Stimulated activated CD4-positive, alpha-beta T cell treated with anti-CD3 and anti-CD28 coated beads, Interleukin-4, amount 100 ng/mL, for 4 hours (primary cell): ENCODE results near the gene STMP1.
A peak's percentile ranks its signal among the peaks of the same experiment; 100 is the strongest.
"Not testable (repeated sequence)": the region's sequence is repeated elsewhere in the genome, so short reads cannot be mapped to it uniquely, and the experiment has no call there.

Source experiments
- DNase-seq, 2 experiments: peaks; one replicate each; pipeline ENCODE4 v3.0.0-alpha.2; 2020

Gene STMP1

DNA sequence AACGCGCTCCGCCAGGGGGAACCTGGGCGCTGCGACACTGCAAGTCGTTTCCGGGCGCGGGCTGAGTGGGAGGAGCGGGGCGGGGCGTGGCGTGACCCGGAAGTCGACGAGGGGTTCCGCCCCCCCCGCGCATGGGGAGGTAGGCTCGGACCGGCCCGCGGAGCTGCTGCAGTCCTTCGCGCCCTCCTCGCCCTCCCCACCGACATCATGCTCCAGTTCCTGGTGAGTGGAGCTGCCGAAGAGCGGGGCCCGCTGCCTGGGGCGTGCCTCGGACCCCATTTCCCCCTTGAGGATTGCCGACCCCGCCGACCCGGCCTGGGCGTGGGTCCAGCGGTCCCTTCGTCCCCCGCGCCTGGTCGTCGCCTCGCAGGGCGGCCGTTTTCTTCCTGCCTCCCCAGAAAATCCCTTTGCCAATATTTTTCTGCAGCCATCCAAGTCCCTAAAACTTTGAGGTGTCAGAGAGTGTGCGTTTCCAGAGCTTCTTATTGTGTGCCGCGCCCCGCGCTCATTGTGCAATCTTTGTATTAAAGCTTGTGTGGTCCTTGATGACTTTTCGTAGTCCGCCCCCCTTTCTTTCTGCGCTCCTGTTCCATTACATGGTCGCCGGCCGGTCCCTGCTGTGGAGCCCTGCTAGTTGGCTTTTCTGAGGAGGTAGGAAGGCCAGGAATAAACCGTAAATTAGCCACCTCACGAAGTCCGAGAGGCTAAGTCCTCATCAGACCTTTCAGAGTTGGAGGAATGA is at the start of gene STMP1:
STMP1 (plus strand) TSS at position 142 of the 742 bp plus-strand sequence.
- DNase-seq: peak; percentile 93 to 99

DNA sequence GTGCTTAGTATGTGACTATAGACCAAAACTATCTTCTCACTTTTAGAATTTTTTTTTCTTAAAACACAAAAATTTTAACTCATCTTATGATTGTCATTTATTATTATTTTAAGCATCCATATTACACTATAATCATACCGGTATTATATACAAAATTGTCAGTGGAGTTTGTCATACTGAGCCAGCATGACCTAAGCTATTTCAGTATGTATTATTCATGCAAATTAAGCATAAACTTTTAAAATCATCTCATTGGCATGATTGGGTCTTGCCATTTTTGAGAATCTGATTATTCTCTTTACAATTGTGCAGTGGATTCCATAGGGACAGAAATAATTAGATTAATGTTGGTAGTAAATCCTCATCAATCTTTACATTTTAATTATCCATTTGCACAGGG is 46.2 kb upstream of the STMP1 start:
- DNase-seq: no peak

DNA sequence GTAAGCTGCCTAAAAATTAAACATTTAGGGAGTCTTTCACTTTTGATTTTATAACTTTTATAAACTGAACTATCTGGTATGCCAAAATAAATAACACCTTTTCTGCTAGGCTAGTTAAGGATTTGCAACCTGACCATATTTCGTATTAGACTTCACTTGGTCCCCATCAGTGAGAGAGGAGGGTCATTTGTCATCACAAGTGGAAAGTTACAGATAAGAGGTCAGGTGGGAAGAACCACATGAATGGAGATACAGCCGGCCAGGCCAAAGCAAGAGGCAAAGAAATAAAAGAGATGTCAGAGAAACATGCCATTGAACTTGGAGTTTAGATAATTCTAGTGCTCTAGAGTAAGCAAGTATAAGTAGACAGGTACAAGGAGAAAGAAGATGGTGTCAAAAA is 44.5 kb upstream of the STMP1 start:
- DNase-seq: no peak

DNA sequence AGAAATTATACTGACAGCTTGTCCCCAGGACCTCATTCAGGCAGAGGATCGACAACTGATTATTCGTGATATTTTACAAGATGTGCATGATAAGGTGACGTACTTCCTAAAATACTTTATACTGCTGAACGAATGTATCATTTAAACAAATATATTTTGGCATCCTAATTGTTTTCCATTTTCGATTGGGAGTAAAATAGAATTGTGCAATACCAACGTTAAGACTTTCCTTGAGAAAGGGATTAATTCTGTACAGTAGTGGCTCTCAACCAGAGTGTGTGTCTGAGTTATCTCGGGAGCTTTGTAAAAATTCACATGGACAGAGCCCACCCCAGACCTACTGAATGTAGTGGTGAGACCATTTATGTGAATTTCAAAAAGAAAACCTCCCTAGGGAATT is 43.8 kb upstream of the STMP1 start:
- DNase-seq: no peak

DNA sequence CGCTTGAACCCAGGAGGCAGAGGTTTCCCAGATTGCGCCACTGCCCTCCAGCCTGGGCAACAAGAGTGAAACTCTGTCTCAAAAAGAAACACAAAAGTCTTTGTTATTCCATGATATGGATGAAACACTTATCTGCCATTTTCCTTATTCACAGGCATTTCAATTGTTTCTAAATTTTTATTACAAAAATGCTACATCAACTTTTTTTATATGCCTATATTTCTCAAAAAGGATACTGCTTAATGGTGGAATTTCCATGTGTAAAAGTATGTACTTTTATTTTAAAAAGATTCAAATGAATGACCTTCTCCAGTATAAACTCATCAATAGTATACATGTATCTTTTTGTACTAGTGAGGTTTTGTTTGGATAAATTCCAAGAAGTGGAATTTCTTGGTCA is 41.9 kb upstream of the STMP1 start:
- no peak for DNase-seq

DNA sequence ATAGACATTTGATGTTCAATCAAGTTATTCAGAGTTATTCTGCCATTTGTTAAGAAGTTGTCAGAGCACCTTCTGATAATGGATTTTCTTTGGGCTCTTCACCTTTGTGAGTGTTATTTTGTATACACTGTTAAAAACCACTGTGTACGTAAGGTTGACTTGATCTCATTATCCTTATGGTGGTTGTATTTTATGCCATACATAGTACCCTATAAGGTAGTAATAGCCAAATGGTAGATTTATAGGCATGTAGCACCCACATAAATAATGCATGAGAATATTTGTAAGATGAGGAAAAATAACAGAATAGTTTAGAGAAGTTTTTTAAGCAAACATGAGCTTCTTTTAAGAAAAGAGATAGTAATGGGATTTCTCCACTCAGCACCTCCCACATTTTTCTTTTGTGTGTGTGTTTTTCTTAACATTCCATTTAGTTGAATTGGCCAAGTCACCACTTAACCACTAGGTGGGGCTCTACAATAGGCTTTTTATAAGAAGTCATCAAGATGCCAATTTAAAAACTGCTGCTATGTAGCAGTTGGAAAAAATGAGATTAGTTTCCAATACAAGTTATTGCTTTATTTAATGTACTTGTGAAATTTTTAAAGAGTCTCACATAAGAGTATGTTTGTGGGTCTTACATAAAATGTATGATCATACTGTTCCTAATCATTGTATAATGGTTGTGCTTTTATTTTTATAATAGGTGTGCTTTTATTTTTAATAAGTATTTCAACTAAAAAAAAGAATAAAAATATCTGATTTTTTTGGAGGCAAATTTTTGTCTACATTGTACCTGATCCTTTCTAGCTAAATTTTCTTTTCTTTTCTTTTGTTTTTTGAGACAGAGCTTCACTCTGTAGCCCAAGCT is 41.1 kb upstream of the STMP1 start:
- DNase-seq: no peak

DNA sequence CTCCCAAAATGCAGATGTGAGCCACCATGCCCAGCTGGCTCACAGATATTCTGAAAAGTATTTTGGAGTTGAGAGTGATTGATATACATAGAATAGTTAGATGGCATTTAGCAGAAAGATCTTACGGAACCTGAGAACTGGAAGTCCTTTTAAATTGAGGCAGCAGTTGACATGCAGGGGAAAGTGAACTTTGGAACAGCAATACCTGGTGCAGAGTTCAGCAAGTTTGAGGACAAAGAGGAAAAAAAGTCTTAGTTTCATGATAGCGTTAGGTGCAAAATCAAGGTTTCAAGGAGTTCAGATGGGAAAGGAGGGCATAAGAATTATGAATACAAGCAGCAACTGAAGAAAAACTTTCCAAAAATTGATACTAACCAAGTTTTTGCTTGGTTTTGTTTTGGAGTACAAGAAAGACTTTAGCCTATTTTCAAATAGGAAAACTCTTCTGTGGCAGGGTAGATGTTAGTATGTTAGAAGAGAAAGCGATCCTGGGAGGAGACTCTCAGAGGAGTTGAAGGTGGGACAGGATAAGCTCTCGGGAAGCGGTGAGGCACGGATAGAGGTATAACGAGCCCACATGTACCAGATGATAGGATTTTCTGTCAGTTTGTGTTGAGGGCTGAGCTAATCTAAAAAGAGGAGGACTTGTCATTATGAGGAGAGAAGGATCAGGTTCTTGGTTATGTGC is 28.0 kb upstream of the STMP1 start:
- DNase-seq: no peak

DNA sequence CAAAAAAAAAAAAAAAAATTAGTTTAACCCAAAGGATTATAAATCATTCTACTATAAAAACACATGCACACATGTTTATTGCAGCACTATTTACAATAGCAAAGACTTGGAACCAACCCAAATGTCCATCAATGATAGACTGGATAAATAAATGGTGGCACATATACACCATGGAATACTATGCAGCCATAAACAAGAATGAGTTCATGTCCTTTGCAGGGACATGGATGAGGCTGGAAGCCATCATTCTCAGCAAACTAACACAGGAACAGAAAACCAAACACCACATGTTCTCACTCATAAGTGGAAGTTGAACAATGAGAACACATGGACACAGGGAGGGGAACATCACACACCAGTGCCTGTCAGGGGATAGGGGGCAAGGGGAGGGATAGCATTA is 22.6 kb upstream of the STMP1 start:
- DNase-seq: not testable (repeated sequence)

DNA sequence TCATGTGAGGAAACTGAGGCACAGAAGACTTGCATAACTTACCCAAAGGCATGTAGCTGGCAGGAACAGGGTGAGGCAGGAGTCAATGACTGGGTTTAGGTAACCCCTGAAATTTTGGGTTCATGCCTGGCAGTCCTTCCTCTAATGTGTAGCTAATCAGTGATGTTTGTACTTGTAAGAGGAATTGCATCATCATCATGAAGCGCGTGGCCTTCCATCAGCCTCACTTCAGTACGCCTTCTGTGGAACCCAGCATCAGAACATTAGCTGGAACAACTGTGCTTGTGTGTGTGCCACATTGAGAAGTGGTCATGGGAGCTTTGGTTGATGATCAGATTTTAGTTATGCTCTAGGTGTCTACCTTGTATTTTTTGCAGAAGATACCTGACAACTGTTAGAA is 18.2 kb upstream of the STMP1 start:
- no peak for DNase-seq

DNA sequence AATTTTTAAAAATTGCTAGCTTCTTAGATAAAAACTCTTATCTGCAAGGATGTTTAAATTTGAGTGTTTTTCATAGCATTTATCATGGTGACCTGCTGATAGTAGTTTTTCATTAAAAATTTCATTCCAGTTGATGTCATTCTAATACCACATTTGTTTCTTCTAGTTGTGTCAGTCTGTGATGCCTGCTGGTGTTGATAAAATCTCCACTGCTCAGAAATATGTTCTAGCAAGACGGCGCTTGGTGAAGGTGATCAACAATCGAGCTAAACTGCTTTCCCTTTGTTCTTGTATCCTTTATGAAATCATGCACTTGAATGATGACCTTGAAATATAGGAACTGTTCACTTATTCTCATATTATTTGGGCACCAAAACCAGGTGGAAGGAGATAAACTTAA is 17.6 kb upstream of the STMP1 start:
- no peak for DNase-seq

DNA sequence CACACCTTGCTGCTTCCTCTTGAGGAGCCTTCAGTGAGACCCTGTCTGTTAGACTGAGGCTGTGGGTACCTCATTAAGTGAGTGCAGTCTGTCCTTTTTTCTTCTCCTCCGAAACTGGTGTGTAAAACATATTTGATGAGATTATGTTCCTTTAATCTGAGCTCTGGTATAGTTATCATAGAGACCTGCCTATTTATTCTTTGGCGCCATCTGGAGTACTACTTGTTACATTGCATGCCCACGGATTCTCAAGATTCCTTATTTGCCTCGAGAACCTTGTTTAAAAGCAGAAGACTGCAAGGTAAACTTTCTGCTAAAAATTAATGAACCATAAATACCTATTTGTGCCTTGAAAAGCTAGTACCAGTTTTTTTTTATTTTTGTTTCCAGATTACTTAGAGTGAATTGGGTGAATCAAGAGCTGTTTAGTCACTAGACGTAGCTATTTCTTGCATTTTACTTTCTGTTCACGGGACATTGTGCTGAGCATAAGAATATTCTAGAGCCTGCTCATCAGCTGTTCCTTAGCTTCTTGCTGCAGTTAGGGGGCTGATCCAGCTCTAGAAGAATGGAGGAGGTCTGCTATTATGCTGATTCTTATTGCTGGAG is 16.9 kb upstream of the STMP1 start:
- DNase-seq: no peak

DNA sequence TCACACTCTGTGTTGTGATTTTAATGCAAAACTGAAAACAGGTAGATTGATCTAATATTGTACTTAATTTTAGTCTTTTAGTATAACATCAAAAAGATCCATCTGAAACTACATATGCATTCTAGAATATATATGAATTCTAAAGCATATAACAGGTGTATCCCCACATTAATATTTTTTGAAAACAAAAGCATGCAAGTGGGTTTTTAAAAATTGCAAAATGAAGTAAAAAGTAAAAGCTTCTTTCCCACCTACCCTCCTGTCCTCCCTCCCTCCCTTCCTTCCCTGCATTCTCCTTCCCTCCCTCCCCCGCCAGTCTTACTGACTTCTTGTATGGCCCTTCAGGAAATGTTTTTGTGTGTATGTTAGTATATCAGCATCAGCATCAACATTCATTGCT is 14.6 kb upstream of the STMP1 start:
- no peak for DNase-seq

DNA sequence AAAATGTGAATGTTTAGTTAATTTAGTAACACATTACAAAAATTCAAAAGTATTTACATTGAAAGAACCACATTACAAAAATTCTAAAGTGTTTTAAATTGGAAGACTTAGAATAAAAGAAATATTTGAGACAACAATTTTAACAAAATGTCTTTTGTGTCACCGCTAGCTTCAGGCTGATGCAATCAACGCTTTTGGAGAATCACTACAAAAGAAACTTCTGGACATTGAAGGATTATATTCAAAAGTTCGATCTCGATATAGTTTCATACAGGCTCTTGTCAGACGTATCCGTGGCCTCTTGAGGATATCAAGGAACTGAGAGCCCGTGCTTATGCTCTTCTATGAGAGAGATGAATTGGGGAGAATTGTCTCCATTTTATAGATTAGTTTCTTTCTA is 14.1 kb upstream of the STMP1 start:
- no peak for DNase-seq

DNA sequence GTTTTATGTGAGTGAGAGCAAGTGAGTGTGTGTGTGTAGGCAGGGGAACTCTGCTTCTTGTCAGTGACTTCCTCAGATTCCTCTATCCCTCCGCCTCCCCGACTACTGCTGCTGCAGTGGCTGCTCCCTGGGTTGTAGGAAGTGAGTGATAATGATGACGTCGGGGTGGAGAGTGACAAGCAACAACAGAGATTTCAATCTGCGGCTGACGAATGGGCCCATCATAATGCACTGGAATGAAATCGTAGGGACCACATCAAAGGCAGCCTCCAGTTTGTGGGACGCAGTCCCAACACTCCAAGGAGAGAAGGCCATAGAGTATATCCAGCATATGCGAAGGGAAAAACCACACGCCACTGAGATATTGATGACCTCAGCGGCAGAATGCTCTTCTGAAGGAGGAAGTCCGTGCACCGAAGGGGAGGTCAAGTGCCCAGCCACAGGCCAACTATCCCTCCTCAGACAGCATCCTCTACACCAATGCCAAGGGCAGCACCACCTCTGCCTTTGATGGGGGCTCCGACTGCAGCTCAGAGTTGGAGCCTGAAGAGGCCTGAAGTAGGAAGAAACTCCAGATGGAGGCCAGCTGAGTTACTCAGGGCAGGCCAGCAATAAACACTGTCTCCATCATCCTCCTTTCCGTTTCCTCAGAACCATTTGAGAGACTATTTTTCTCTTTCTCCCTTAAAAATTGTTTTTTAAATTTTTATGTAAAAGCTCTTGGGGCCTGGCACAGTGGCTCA is 11.3 kb upstream of the STMP1 start:
- DNase-seq: no peak

DNA sequence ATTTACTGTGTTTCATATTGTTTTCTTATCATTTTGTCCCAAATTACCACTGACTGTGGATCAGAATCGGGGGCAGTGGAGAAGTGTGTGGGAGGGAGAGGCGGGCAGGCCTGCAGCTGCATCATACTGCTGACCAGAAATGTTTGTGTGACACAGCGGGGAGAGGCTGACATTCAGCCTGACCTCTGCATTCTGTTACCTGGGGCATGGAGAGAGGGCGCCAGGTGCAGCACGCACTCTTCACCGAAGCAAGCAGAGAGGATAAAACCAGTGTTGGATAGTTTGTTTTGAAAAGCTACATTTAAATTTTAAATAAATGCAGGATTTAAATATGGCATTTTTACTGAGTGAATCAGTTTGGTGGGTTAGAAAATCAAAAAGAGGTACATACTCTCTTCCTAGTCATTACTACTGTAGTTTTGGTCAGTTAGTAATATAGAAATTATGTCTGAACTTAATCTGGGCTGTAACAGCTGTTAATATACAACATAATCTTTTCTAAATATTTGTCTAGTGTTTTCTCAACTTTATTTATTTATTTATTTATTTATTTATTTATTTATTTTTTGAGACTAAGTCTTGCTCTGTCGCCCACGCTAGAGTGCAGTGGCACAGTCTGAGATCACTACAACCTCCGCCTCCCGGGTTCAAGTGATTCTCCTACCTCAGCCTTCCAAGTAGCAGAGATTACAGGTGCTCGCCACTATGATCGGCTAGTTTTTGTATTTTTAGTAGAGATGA is 8.8 kb upstream of the STMP1 start:
- no peak for DNase-seq

DNA sequence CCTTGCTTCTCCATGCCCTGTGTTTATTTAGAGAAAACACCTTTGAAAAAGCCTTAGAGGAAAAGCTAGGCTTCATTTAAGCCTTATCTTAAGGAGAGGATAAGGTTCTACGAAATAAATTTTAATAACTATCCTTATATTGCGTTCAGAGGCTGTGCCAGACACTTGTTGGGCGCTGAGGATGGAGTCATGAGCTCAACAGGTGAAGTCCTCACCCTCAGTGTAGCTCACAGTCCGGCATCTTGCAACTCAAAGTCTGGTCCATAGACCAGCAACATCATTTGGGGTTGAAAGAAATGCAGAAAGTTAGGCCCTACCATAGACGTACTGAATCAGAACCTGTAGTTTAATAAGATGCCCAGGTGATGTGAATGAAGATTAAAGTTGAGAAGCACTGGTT is 3.8 kb upstream of the STMP1 start:
- DNase-seq: no peak

DNA sequence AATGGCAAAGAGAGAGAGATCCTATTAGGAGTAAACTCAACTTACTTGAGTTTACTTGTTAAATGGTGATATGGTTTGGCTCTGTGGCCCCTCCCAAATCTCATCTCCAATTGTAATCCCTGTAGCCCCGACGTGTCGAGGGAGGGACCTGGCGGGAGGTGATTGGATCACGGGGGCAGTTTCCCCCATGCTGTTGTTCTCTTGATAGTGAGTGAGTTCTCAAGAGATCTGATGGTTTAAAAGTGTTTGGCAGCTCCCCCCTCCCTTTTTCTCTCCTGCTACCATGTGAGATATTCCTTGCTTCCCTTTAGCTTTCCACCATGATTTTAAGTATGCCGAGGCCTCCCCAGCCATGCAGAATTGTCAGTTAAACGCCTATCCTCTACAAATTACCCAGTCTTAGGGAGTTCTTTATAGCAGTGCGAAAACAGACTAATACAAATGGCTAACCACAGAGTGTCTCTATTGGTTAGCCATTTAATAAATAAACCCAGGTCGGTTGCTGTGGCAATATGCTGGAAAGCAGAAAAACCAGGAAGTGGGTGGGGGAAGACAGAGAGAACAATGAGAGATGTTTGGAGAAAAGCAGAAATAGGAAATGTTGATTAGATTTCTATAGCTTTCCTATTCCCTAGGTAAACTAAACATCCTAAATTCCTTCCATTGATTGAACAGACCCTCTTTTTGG is 3.0 kb upstream of the STMP1 start:
- DNase-seq: no peak

DNA sequence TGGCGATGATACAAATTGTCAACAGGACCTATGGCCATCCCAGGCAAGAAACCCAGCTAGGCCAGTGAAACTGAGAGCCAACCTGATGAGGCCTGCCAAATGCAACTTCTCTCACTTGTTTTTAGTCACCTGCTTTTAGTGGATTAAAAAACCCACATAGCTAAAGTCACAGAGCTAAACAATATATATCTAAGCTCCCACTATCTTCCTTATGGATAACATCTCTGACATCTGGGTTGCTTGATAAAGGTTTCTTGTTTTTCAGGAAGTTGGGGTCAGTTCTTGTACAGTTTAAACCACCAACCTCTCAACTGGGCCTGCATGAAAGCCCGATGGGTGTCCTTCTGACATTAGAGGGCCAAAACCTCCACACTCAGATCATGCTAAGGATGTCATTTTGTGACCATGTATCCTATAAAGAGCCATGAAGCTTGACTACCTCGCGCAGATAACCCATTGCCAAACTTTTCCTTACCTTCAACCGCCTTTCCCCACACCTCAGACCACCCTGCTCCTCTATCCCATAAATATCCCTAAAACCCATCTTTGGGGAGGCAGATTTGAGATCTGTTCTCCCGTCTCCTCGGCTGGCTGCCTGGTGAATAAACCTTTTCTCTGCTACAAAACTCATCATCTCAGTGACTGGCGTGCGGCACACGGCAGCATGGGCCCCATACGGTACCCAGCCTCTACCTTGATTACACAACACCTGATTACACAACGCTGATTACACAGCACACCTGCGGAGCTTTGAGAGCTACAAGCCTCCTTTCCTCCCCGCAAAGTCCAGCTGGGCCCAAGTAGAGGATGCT is 797 bp upstream of the STMP1 start:
- no peak for DNase-seq

DNA sequence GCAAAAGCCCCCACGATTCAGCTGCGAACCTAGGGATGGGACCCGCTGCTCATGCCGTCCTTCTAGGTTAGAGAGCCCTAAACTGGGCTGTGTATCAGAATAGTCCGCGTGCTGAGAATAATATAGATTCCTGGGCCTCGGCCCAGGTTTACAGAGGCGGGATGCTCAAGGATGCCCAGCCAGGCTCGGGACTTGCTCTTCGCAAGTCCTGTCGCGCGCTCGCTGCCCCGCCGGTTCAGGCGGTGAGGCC is 266 bp upstream of the STMP1 start:
- no peak for DNase-seq

DNA sequence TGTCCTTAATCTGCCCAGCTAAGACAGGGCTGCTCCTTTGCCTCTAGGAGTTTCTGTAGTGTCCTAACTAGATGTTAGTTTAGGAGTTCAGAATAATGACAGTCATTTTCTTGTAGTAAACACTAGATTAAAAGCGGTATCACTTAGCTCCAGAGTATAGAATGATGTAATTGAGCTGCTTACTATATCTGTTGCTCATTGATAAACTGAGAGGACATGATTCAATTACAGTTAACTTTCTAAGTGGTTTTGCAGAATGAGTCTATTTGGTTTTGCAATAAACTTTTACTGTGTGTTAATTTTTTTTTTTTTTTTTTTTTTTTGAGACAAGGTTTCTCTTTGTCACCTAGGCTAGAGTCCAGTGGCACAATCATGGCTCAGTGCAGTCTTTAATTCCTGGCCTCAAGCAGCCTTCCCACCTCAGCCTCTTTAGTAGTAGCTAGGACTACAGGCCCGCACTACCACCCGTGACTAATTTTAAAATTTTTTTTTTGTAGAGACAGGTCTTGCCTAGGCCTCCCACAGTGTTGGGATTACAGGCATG is 1.8 kb downstream of the STMP1 start:
- DNase-seq: no peak
